HL-60 (cell line): ENCODE data around the gene TMEM184B.
A peak's percentile ranks its signal among the peaks of the same experiment; 100 is the strongest.

Source experiments
- DNase-seq, 2 experiments: peaks; one replicate each; pipeline ENCODE4 v3.0.0-alpha.2; 2010 to 2020; ENCODE audit warnings: low read depth in 1 of 2, low spot score in 1 of 2
- H3K27ac ChIP-seq: fragments of 250-450 bp; sonication (Bioruptor Pico); replicated peaks from 2 replicates; pipeline ENCODE4 v1.5.1; 2020; ENCODE audit warnings: mild to moderate bottlenecking, moderate library complexity
- H3K27me3 ChIP-seq: fragments of 250-450 bp; sonication (Bioruptor Pico); 2 replicates; pipeline ENCODE4 v1.5.1; 2021; ENCODE audit warnings: mild to moderate bottlenecking, moderate library complexity; ENCODE audit not compliant: insufficient read depth, poor library complexity, severe bottlenecking
- H3K4me3 ChIP-seq: replicated peaks from 2 replicates; pipeline ENCODE4 v1.5.1; 2011; ENCODE audit warnings: mild to moderate bottlenecking, control low read depth, low read length; ENCODE audit not compliant: insufficient read depth
- GABPA ChIP-seq: IDR thresholded peaks from 2 replicates; pipeline ENCODE4 v1.6.1; 2012; ENCODE audit warnings: low read depth
- POLR2AphosphoS5 ChIP-seq: IDR thresholded peaks from 2 replicates; pipeline ENCODE4 v1.6.1; 2012; ENCODE audit warnings: low read depth
- SPI1 ChIP-seq: IDR thresholded peaks from 2 replicates; pipeline ENCODE4 v1.6.1; 2012; ENCODE audit warnings: low read depth, mild to moderate bottlenecking, borderline replicate concordance
- TF ChIP-seq, protein P1 (sequence below): IDR thresholded peaks from 2 replicates; pipeline ENCODE4 v1.6.1; 2012; ENCODE audit warnings: low read depth; ENCODE audit not compliant: insufficient replicate concordance
- TF ChIP-seq, protein P2 (sequence below): IDR thresholded peaks from one replicate; pipeline ENCODE4 v1.5.1; 2011; ENCODE audit warnings: low read length, control low read depth, inconsistent platforms; ENCODE audit not compliant: insufficient read depth

Gene TMEM184B

DNA sequence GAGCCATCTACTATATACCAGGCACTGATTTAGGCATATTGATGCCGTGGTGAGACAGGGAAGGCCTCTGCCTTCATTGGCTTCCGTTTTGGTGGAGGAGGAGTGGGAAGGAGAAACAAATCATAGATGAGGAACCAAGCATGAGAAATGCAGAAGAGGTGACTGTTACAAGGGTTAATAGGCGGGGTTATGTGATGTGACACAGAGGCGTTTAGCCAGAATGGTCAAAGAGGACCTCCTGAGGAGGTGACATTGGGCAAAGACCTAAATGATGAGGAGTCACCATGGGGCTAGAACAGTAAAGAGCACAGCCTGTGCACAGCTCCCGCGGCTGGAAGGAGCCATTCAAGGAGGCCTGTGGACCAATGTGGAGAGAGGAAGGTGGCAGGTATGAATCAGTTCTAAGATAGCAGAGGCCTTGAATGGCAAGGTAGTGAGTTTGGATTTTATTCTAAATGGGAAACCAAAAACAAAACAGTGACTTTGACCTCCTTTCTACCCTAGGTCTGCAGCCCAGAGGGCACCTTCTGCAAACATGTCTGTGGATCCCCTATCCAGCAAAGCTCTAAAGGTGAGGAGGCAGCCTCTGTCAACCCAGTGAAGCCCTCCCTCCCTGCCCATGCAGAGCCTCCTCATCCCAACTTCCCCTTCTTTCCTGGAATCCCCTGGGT, 59.4 kb downstream of the TMEM184B start:
- TF ChIP-seq, protein P1, sequence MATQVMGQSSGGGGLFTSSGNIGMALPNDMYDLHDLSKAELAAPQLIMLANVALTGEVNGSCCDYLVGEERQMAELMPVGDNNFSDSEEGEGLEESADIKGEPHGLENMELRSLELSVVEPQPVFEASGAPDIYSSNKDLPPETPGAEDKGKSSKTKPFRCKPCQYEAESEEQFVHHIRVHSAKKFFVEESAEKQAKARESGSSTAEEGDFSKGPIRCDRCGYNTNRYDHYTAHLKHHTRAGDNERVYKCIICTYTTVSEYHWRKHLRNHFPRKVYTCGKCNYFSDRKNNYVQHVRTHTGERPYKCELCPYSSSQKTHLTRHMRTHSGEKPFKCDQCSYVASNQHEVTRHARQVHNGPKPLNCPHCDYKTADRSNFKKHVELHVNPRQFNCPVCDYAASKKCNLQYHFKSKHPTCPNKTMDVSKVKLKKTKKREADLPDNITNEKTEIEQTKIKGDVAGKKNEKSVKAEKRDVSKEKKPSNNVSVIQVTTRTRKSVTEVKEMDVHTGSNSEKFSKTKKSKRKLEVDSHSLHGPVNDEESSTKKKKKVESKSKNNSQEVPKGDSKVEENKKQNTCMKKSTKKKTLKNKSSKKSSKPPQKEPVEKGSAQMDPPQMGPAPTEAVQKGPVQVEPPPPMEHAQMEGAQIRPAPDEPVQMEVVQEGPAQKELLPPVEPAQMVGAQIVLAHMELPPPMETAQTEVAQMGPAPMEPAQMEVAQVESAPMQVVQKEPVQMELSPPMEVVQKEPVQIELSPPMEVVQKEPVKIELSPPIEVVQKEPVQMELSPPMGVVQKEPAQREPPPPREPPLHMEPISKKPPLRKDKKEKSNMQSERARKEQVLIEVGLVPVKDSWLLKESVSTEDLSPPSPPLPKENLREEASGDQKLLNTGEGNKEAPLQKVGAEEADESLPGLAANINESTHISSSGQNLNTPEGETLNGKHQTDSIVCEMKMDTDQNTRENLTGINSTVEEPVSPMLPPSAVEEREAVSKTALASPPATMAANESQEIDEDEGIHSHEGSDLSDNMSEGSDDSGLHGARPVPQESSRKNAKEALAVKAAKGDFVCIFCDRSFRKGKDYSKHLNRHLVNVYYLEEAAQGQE: no peak
- TF ChIP-seq GABPA (no peak), SPI1 (no peak), POLR2AphosphoS5 (no peak)
- TF ChIP-seq, protein P2, sequence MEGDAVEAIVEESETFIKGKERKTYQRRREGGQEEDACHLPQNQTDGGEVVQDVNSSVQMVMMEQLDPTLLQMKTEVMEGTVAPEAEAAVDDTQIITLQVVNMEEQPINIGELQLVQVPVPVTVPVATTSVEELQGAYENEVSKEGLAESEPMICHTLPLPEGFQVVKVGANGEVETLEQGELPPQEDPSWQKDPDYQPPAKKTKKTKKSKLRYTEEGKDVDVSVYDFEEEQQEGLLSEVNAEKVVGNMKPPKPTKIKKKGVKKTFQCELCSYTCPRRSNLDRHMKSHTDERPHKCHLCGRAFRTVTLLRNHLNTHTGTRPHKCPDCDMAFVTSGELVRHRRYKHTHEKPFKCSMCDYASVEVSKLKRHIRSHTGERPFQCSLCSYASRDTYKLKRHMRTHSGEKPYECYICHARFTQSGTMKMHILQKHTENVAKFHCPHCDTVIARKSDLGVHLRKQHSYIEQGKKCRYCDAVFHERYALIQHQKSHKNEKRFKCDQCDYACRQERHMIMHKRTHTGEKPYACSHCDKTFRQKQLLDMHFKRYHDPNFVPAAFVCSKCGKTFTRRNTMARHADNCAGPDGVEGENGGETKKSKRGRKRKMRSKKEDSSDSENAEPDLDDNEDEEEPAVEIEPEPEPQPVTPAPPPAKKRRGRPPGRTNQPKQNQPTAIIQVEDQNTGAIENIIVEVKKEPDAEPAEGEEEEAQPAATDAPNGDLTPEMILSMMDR: no peak
- Histone ChIP-seq H3K27me3 (no peaks in the 10 kb centered on the region), H3K4me3 (no peak overlapping the region), H3K27ac (no peak overlapping the region)
- peak in 1 of 2 experiments; percentile 62 for DNase-seq

DNA sequence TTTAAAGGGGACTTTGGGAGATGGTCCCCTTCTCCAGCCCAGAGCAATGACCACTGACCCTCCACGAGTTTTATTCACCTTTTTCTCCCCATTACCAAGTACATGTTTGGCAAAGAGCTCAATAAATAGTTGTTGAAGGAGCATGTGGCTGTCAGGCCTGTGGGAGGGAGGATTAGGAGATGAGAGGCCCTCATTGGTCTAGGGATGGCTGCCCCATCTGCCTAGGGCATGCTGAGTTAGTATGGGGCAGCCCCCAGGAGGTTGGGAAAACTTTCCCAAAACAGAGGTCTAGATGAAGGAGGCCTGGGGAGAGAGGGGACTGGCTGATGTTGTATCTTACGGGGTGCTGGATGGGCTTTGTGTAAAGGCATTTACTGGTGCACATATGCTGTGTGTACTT, 60.4 kb downstream of the TMEM184B start:
- TF ChIP-seq GABPA (no peak), POLR2AphosphoS5 (no peak), SPI1 (no peak)
- TF ChIP-seq, protein P1: no peak
- TF ChIP-seq, protein P2: no peak
- Histone ChIP-seq H3K27ac (no peak overlapping the region), H3K27me3 (no peaks in the 10 kb centered on the region), H3K4me3 (no peak overlapping the region)
- no peak for DNase-seq

DNA sequence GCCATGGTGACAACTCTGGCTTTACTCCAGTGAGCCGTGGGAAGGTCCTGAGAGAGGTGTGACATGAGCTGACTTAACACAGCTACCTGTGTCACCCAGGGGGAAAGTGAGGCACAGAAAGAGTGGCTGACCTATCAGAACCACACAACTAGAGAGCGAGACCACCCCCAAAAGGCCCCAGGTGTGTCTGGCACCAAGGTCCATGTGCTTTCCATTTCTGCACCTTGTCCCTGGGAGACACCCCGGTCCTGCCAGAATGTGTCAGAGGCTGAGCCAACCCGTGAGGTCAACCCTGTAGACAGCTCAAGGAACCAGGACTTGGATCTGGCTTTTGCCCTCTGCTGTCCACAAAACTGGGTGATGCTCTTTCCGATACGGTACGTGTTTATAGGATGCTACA, 61.3 kb downstream of the TMEM184B start:
- DNase-seq: no peak
- H3K27ac ChIP-seq: no peak overlapping the region
- TF ChIP-seq SPI1: no peak
- TF ChIP-seq, protein P1: no peak
- TF ChIP-seq GABPA: no peak
- TF ChIP-seq, protein P2: no peak
- TF ChIP-seq POLR2AphosphoS5: no peak
- no peak overlapping the region for H3K4me3 ChIP-seq
- H3K27me3 ChIP-seq: no peaks in the 10 kb centered on the region
